ENCODE data around the gene AGPAT1. TPM values are rescaled to one million over a fixed set of nuclear protein-coding genes. Genes with fewer than 3 reads are reported as not detected.

AGPAT1 gene
- total and polyA plus RNA-seq, 2 of the 8 experiments (the other 6 are each of a cell fraction or from before 2014, with no cell fraction given): 96.0 to 222 TPM

- TF ChIP-seq HDAC6 (IDR thresholded peaks at IDR 0.05; ENCODE audit: low read depth, low read length) (no peak), KDM5A (IDR thresholded peaks at IDR 0.05; ENCODE audit: low read length) (0 out of 2 replicates have a peak, but pooled peaks have one; percentile 32), SIRT6 (IDR thresholded peaks at IDR 0.05; ENCODE audit: low read length) (no peak), E2F6 (IDR thresholded peaks at IDR 0.05) (peak; percentile 69), BACH1 (IDR thresholded peaks at IDR 0.05; ENCODE audit: low read length) (no peak; the same call in none of the 2 replicates), CBX8 (IDR thresholded peaks at IDR 0.05; ENCODE audit: borderline replicate concordance, low read depth, low read length) (no peak), RBBP5 (IDR thresholded peaks at IDR 0.05; ENCODE audit: borderline replicate concordance, low read depth, low read length) (no peak; the same call in 1 of the 2 replicates)
Observed at GRCh38 chr6:32195902-32196681, 20.2 kb upstream of the AGPAT1 start (continued).
